Effector memory CD8-positive, alpha-beta T cell (primary cell): ENCODE data around the gene GLIS1.

Experiments
- ATAC-seq: fragments of 150-1000 bp; cut with Tn5 transposase; replicated peaks from 2 replicates; pipeline ENCODE4 v1.10.0; 2021; ENCODE audit warnings: mild to moderate bottlenecking, moderate library complexity
- DNase-seq, 3 experiments: peaks; one replicate each; pipeline ENCODE4 v3.0.0; 2021
- H3K27ac Mint-ChIP-seq, 2 donors: one replicate each; pipeline ENCODE4 v1.8.0; 2022; ENCODE audit warnings: mild to moderate bottlenecking in 2 of 2, mixed read lengths in 2 of 2, moderate library complexity in 2 of 2
- H3K27me3 Mint-ChIP-seq, 2 donors: one replicate each; pipeline ENCODE4 v1.8.0; 2022; ENCODE audit warnings: mixed read lengths in 2 of 2
- H3K36me3 Mint-ChIP-seq: one replicate; pipeline ENCODE4 v1.8.0; 2022; ENCODE audit warnings: mild to moderate bottlenecking, moderate library complexity, mixed read lengths; ENCODE audit not compliant: insufficient read depth
- H3K4me1 Mint-ChIP-seq, 2 donors: one replicate each; pipeline ENCODE4 v1.8.0; 2022; ENCODE audit warnings: low read depth in 2 of 2, mixed read lengths in 2 of 2
- H3K4me3 Mint-ChIP-seq, 2 donors: one replicate each; pipeline ENCODE4 v1.8.0; 2022; ENCODE audit warnings: mild to moderate bottlenecking in 2 of 2, mixed read lengths in 2 of 2, moderate library complexity in 2 of 2
- H3K9me3 Mint-ChIP-seq, 2 donors: one replicate each; pipeline ENCODE4 v1.8.0; 2022; ENCODE audit warnings: mixed read lengths in 2 of 2

The GLIS1 gene

DNA sequence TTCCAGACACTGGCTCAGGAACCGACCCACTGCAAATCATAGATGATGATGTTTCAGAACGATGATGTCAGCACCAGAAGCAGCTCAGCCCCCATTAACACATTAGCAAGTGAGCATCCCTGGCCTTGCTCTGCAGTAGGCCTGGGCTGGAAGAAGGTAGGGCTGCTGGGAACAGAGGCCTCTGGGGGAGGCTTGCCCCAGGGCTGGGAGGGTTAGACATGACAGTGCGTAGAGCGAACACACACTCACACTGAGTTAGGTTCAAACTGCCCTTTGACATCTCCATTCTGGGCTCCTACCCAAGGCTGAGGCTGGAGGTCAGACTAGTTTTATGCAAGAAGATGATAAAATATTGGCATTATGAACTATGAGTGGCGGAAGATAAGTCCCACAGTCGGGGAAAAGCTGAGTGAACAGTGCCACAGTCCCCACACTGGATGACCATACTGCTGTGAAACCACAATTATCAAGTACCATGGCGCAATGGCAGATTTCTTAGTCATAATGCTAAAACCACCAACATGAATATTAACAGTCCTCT is 188.7 kb downstream of the GLIS1 start:
- Mint-ChIP-seq H3K27ac (no peak overlapping the region), H3K36me3 (peaks cover 3% of the 10 kb centered on the region), H3K4me1 (peaks cover 8 to 9% of the 10 kb centered on the region in 2 donors), H3K4me3 (no peak overlapping the region), H3K9me3 (no peaks in the 10 kb centered on the region), H3K27me3 (peaks cover 0 to 35% of the 10 kb centered on the region in 2 donors)
- DNase-seq, result no peak
- ATAC-seq, result no peak

DNA sequence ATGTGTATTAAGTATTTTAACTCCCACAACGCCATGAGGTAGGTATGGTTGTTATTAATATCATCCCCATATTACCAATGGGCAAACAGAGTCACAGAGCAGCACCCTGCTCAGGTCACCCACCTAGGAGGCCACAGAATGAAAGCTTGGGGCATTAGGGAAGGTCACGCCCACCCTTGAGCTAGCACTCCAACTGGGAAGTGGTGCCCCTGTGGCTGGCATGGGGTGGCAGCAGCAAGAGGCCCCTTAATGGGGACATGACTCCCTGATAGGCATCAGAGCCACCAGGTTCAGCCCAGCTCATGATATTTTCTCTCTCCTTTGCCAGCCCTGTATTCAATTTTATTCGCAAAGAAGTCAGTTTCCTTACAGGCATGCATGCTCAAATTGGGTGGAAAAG is 189.2 kb downstream of the GLIS1 start:
- H3K27ac Mint-ChIP-seq, result no peak overlapping the region
- no peaks in the 10 kb centered on the region for H3K9me3 Mint-ChIP-seq
- ATAC-seq (no peak), DNase-seq (no peak)
- peaks cover 0 to 38% of the 10 kb centered on the region in 2 donors for H3K27me3 Mint-ChIP-seq
- H3K4me1 Mint-ChIP-seq, result peaks cover 8 to 9% of the 10 kb centered on the region in 2 donors
- no peak overlapping the region for H3K4me3 Mint-ChIP-seq
- peaks cover 3% of the 10 kb centered on the region for H3K36me3 Mint-ChIP-seq

DNA sequence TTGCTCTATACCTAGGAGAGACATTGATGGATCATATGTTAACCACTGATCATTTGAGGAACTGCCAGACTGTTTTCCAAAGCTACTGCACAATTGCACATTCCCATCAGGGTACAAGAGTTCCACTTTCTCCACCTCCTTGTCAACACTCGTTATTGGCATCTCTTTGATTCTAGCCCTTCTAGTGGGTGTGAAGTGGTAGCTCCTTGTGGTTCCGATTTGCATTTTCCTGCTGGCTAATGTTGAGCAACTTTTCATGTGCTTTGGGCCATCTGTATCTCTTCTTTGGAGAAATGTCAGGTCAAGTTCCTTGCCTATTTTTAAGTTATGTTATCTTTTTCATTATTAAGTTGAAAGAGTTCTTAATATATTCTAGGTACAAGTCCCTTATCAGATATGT is 189.7 kb downstream of the GLIS1 start:
- H3K27ac Mint-ChIP-seq, result no peak overlapping the region
- peaks cover 0 to 43% of the 10 kb centered on the region in 2 donors for H3K27me3 Mint-ChIP-seq
- H3K4me3 Mint-ChIP-seq, result no peak overlapping the region
- DNase-seq, result no peak
- ATAC-seq, result no peak
- peaks cover 6 to 8% of the 10 kb centered on the region in 2 donors for H3K4me1 Mint-ChIP-seq
- H3K36me3 Mint-ChIP-seq, result peaks cover 3% of the 10 kb centered on the region
- no peaks in the 10 kb centered on the region for H3K9me3 Mint-ChIP-seq

DNA sequence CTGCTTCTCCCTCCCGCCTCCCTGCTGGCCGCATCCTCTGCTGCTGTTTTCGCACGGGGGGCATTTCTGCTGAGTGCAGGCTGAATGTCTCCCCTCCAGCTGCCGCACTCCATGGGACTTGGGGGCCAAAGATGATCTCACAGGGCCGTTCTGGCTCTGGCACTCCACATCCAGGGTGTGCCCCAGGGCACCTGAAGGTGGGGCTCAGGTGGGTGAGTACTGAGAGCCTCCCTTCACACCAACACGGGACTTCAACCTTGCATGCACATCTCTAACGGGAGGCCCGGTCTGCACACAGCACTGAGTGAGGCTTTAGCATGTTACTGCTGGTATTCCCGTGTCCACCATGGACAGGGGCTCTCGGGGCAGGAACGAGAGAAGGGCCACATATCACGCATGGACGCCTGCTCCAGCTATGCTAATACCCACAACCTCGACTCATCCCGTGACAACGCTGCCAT is 190.9 kb downstream of the GLIS1 start:
- DNase-seq (no peak), ATAC-seq (no peak)
- H3K27ac Mint-ChIP-seq, result no peak overlapping the region
- H3K4me3 Mint-ChIP-seq, result no peak overlapping the region
- no peaks in the 10 kb centered on the region for H3K4me1 Mint-ChIP-seq
- H3K27me3 Mint-ChIP-seq, result peaks cover 0 to 42% of the 10 kb centered on the region in 2 donors
- H3K9me3 Mint-ChIP-seq, result no peaks in the 10 kb centered on the region
- H3K36me3 Mint-ChIP-seq, result no peaks in the 10 kb centered on the region

DNA sequence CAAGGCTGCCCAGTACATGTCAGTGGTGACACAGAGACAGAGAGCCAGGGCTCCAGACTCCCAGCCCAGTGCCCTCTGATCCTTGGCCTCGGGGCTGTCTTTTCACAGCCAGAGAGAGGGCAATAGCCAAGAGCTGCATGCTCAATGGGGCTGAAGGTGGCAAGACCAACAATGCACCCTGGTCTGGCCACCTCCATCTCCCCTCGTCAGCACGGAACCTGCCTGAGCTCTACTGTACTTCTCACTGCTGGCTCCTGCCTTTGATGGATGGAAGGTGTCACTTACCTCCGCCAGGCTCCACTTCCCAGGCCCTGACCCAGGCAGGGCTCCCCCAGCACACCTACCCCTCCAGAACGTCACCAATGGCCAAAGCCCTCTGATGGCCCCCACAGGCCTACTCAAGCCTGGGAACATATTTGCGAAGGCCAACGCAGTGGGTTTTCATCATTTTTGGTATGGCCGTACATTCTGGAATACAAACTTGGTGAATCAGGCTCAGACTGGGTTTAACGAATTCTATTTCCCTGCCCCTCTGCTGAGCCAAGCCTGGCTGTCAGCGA is 191.7 kb downstream of the GLIS1 start:
- no peaks in the 10 kb centered on the region for H3K4me1 Mint-ChIP-seq
- no peak for DNase-seq
- no peak overlapping the region for H3K27ac Mint-ChIP-seq
- no peak overlapping the region for H3K4me3 Mint-ChIP-seq
- H3K9me3 Mint-ChIP-seq, result no peaks in the 10 kb centered on the region
- no peak for ATAC-seq
- no peaks in the 10 kb centered on the region for H3K36me3 Mint-ChIP-seq
- H3K27me3 Mint-ChIP-seq, result peaks cover 0 to 45% of the 10 kb centered on the region in 2 donors

DNA sequence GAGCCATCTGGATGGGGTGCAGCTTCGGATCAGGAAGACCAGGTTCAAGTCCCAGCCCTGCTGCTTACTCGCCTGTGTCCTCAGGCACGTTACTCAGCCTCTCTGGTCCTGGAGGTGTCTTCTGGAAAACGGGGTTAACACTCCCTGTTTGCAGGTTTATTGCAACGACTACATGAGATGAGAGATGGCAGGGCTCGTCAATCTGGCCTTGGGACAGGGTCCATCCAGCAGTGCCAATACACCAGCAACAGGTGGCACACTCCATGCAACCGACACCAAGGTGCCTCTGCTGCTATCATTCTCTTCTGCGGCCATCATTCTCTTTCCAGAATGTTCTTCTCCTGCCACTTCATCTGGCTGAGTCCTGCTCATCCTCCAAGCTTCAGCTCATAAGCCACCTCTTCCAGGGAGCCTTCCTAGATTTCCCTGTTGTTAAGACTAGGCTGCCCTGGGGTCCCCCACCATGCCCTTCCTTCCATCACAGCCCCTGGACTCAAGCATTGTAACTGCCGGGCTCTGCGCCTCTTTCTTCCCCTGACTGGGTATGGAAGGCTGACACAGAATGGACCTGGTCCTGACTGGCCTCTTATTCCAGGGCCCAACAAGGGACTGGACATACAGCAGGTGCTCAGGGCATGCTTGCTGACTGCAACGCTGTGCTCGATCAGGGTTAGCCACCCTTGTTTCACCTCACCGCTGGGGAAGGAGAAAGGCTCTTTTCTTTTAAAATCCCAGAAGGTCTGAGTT is 192.4 kb downstream of the GLIS1 start:
- no peak overlapping the region for H3K4me3 Mint-ChIP-seq
- no peak overlapping the region for H3K27ac Mint-ChIP-seq
- no peaks in the 10 kb centered on the region for H3K36me3 Mint-ChIP-seq
- no peaks in the 10 kb centered on the region for H3K4me1 Mint-ChIP-seq
- peaks cover 0 to 38% of the 10 kb centered on the region in 2 donors for H3K27me3 Mint-ChIP-seq
- ATAC-seq, result no peak
- no peaks in the 10 kb centered on the region for H3K9me3 Mint-ChIP-seq
- no peak for DNase-seq

DNA sequence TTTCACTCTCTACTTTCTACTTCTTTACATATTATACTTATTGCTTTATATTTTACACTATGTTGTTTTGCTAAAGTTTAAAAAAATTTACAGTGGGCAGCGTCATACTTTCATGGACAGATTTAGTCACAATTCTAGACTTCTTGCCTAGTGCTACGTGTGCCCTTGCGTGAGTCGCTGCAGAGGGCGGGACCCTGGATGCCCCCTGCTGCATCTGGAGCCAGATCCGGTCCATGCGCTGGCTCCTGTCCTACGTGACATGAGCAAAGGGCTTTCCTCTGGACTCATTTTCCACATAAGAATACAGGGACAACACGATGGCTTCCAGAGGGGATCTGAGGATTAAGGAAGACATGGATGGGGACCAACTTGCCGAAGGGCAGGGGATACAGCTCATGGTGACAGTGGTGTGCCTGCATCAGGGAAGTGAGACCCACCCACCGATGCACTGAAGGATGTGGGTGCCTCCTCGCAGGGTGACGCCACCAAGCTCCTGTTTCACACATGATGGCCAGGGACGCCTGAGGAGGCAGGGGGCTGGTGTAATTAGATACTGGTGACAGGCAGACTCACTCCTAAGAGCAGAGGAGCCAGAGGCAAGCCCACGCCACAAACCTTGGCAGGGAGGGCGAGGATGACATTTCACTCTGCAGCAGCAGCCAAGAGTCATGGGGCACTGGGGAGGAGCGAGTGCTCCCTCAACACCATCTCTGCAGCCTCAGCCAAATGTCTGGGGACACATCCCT is 193.1 kb downstream of the GLIS1 start:
- no peaks in the 10 kb centered on the region for H3K36me3 Mint-ChIP-seq
- no peaks in the 10 kb centered on the region for H3K9me3 Mint-ChIP-seq
- H3K4me1 Mint-ChIP-seq, result peaks cover 0 to 1% of the 10 kb centered on the region in 2 donors
- ATAC-seq (no peak), DNase-seq (no peak)
- H3K4me3 Mint-ChIP-seq, result no peak overlapping the region
- H3K27me3 Mint-ChIP-seq, result peaks cover 0 to 36% of the 10 kb centered on the region in 2 donors
- H3K27ac Mint-ChIP-seq, result no peak overlapping the region

DNA sequence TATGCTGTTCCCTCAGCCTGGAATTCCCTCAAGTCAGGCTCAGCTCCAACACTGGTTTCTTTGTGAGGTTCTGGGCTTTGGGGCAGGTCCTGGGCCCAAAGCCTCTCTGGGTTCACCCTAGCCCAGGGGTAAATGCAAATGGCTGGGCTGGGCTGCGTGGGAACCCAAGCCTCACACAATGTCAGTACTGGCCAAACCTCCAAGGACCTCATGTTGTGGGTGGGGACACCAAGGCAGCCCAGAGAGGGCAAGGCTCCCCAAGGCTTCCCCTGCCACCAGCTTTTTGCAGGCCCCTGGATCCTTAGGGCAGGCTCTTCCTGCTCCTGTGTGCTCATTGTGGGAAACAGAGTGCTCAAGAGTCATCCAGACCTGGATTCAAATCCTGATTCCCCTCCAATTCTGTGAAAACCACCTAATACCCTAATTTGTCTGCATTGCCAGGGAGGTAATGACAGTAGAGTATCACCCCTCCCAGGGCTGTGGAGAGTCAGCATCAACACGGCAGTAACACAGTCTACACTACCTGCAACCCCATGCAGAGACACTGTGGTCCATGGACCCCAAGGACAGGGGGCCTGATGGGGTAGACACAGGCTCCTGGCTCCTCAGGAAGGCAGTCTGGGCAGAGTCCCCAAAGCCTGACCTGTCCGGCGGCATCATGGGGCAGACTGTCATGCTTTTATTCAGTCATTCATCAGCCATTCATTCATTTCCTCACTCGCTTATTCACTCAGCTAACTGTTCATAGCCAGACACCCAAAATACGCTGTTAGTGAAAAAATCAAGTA is 194.0 kb downstream of the GLIS1 start:
- no peaks in the 10 kb centered on the region for H3K9me3 Mint-ChIP-seq
- no peak for ATAC-seq
- H3K36me3 Mint-ChIP-seq, result no peaks in the 10 kb centered on the region
- peak overlapping the region in 1 of 2 donors; percentile 74 for H3K27ac Mint-ChIP-seq
- DNase-seq, result no peak
- peaks cover 0 to 1% of the 10 kb centered on the region in 2 donors for H3K4me1 Mint-ChIP-seq
- no peak overlapping the region for H3K4me3 Mint-ChIP-seq
- peaks cover 0 to 36% of the 10 kb centered on the region in 2 donors for H3K27me3 Mint-ChIP-seq

DNA sequence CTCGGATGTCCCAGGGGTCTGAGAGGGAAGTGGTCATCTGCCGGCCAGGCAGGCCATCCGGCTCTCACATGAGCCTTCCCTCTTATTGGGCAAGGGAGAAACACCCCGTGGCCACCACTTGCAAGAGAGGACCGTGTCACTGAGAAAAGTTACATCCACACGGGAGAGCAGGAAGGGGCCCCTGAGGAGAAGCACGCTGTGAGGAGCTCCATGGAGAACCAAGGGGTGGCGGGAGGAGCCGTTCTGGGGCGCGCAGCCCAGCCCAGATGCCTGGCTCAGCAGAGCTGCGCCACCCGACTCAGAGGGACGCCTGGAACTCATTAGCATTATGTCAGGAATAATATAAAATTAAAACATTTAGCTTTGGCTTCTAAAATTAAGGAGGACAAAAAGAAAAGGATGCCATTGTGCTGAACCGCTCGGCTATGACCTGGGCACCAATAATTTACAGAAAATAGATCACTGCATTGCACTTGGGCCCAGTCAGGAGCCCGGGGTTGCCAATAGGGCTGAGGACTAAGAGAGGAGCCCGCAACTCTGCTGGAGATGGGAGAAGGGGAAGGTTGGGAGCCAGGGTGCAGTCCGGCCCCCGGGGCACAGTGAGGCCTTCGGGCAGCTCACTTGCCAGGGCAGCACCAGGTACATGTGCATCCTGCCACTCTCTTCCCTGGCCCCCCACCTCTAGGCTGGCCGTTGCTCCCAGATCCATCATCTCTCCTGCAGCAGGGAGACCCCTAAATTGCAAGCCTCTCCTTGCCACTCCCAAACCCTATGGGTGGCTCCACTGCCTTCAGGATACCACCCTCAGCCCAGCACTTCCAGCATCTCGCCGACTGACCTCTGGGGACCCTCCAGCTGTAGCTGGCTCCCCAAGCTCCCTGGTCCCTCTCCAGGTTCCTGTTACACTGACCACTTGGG is 194.9 kb downstream of the GLIS1 start:
- no peaks in the 10 kb centered on the region for H3K36me3 Mint-ChIP-seq
- H3K4me1 Mint-ChIP-seq, result peaks cover 0 to 1% of the 10 kb centered on the region in 2 donors
- peaks cover 0 to 36% of the 10 kb centered on the region in 2 donors for H3K27me3 Mint-ChIP-seq
- ATAC-seq (no peak), DNase-seq (no peak)
- H3K4me3 Mint-ChIP-seq, result no peak overlapping the region
- peak overlapping the region in 1 of 2 donors; percentile 74 for H3K27ac Mint-ChIP-seq
- H3K9me3 Mint-ChIP-seq, result no peaks in the 10 kb centered on the region

DNA sequence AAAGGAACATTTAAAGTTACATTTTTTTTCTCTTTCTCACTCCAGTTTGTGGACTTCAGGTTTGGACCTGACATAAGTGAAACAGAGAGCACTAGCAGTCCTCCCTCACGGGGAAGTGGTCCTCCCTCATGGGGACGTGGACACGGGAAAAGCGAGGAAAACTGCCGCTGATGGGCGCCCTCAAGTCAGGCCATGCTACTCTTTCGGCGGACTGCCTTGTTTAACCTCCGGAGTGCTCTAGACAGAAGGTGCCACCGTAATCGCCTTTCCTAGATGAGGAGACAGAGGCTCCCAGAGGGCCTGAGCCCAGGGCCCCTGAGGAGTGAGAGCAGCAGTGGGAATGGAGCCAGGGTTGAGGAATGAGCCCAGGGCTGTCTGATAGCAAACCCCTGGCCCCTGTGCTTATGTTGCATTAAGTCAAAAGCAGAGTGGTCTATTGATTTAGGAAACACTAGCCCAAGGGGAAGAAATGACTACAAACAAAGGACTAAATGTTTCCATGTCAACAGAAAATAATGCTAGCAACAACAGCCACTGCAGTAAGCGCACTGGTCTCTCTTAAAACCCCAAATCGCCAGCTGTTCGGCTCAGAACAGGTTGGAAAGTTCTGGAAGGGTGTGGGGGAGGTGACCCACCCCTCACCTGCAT is 195.7 kb downstream of the GLIS1 start:
- no peak for ATAC-seq
- H3K4me3 Mint-ChIP-seq, result no peak overlapping the region
- H3K4me1 Mint-ChIP-seq, result peaks cover 0 to 1% of the 10 kb centered on the region in 2 donors
- H3K27ac Mint-ChIP-seq, result peak overlapping the region in 1 of 2 donors; percentile 20
- H3K9me3 Mint-ChIP-seq, result no peaks in the 10 kb centered on the region
- H3K36me3 Mint-ChIP-seq, result no peaks in the 10 kb centered on the region
- DNase-seq, result no peak
- peaks cover 0 to 36% of the 10 kb centered on the region in 2 donors for H3K27me3 Mint-ChIP-seq

DNA sequence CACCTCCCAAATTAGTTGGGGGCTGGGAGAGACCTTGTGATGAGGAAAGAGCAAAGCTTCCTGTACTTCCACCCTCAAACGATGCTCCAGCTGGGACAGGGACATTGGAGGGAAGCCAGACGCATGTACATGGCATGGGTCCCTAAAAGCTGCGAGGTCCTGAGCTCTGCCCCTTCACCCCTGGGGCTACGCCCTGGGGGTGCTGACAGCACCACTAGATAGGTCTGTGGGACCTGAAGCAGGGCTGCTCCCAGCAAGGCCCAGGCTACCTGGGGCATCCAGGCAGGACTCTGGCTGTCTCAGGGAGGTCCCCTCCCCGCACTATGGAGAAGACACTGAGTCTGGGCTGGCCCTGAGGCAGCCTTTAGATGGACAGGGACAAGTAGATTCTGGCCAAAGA is 196.4 kb downstream of the GLIS1 start:
- Mint-ChIP-seq H3K4me1 (peaks cover 0 to 1% of the 10 kb centered on the region in 2 donors), H3K9me3 (no peaks in the 10 kb centered on the region), H3K27me3 (peaks cover 0 to 36% of the 10 kb centered on the region in 2 donors), H3K36me3 (no peaks in the 10 kb centered on the region), H3K27ac (peak overlapping the region in 1 of 2 donors; percentile 42), H3K4me3 (no peak overlapping the region)
- ATAC-seq, result no peak
- DNase-seq, result no peak
